NCI-H2171 (cell line): ENCODE results near the gene SLC7A5.
"Not testable (repeated sequence)": the region's sequence is repeated elsewhere in the genome, so short reads cannot be mapped to it uniquely, and the experiment has no call there.

ENCODE experiments used
- DNase-seq: peaks from one replicate; lab custom pipeline; 2025; lab: John Stamatoyannopoulos, UW

The SLC7A5 gene

GRCh38 chr16:87869061-87869878, at the start of gene SLC7A5:
Gene SLC7A5, minus strand, starts transcription at chr16:87869507. Its CDS starts 85 bp downstream, at chr16:87869422.
- DNase-seq, result peak; percentile 68

GRCh38 chr16:87918338-87918737, 49.0 kb upstream of the SLC7A5 start:
- no peak for DNase-seq

GRCh38 chr16:87917503-87917902, 48.2 kb upstream of the SLC7A5 start:
- DNase-seq, result no peak

GRCh38 chr16:87914812-87915211, 45.5 kb upstream of the SLC7A5 start:
- no peak for DNase-seq

GRCh38 chr16:87914021-87914725, 44.9 kb upstream of the SLC7A5 start:
- not testable (repeated sequence) for DNase-seq

GRCh38 chr16:87912691-87913090, 43.4 kb upstream of the SLC7A5 start:
- DNase-seq, result not testable (repeated sequence)

- peak; percentile 61 for DNase-seq
Measured at GRCh38 chr16:87911106-87911763, 41.9 kb upstream of the SLC7A5 start.

GRCh38 chr16:87909203-87909935, 40.1 kb upstream of the SLC7A5 start:
- peak; percentile 65 for DNase-seq

GRCh38 chr16:87908101-87908500, 38.8 kb upstream of the SLC7A5 start:
- not testable (repeated sequence) for DNase-seq

GRCh38 chr16:87905521-87905920, 36.2 kb upstream of the SLC7A5 start:
- DNase-seq, result not testable (repeated sequence)

- not testable (repeated sequence) for DNase-seq
Measured at GRCh38 chr16:87904963-87905362, 35.7 kb upstream of the SLC7A5 start.

- DNase-seq, result not testable (repeated sequence)
Measured at GRCh38 chr16:87900489-87900888, 31.2 kb upstream of the SLC7A5 start.

GRCh38 chr16:87897521-87898505, 28.5 kb upstream of the SLC7A5 start:
- no peak for DNase-seq

- not testable (repeated sequence) for DNase-seq
Measured at GRCh38 chr16:87896924-87897520, 27.7 kb upstream of the SLC7A5 start.

- not testable (repeated sequence) for DNase-seq
Measured at GRCh38 chr16:87896176-87896890, 27.0 kb upstream of the SLC7A5 start.

GRCh38 chr16:87895641-87896141, 26.4 kb upstream of the SLC7A5 start:
- no peak for DNase-seq

- not testable (repeated sequence) for DNase-seq
Measured at GRCh38 chr16:87894005-87894404, 24.7 kb upstream of the SLC7A5 start.

GRCh38 chr16:87891764-87892163, 22.5 kb upstream of the SLC7A5 start:
- no peak for DNase-seq

- not testable (repeated sequence) for DNase-seq
Measured at GRCh38 chr16:87889762-87890161, 20.5 kb upstream of the SLC7A5 start.
